HCT116 (cell line): ENCODE measurements around the gene G0S2. TPM values are rescaled to one million over a fixed set of nuclear protein-coding genes. Genes with fewer than 3 reads are reported as not detected.

Source experiments
- ATAC-seq: fragments of 200-7000 bp; cut with Tn5 transposase; 2 replicates; pipeline ENCODE4 v1.9.1; 2020; ENCODE audit warnings: mild to moderate bottlenecking, moderate library complexity
- BruUV-seq: library from RNA; stranded (reverse); fragments of 400-500 nt; replicated peaks from 2 replicates; lab custom pipeline; 2021; lab: Mats Ljungman, UMichigan
- CTCF ChIA-PET: fragments of 300-600 bp; sonication (Branson Sonifier 250); formaldehyde crosslinking; loops from one replicate; lab custom pipeline; 2021; ENCODE audit warnings: antibody characterized with exemption; lab: Charles Lee
- POLR2A ChIA-PET: fragments of 300-600, 350-600 bp; sonication (Branson Sonifier 250); formaldehyde crosslinking; loops from one replicate; lab custom pipeline; 2021; ENCODE audit warnings: antibody characterized with exemption; lab: Charles Lee
- RAD21 ChIA-PET, 2 experiments: fragments of 300-600 bp; sonication (Branson Sonifier 250); formaldehyde crosslinking; loops; one replicate each; lab custom pipeline; 2023; ENCODE audit warnings: low total read pairs in 2 of 2; ENCODE audit not compliant: uncharacterized antibody in 2 of 2, unreplicated experiment in 2 of 2, low non-redundant PET in 1 of 2; lab: Charles Lee
- DNase-seq: peaks from one replicate; pipeline ENCODE4 v3.0.0-alpha.2; 2010; ENCODE audit warnings: low read depth, low spot score
- H2AFZ ChIP-seq: fragments of 200-600 bp; shearing (Covaris generic), sonication (generic); 2 replicates; pipeline ENCODE4 v1.6.1; 2017; ENCODE audit warnings: low read depth, mixed run types, mixed read lengths, antibody characterized with exemption, low read length; ENCODE audit not compliant: poor library complexity, severe bottlenecking
- H3K27ac ChIP-seq: 2 replicates; pipeline ENCODE4 v1.5.1; 2012; ENCODE audit warnings: low read depth, low read length
- H3K27me3 ChIP-seq: fragments of 200-600 bp; sonication (generic); 2 replicates; pipeline ENCODE4 v1.6.1; 2016; ENCODE audit warnings: mixed run types, low read length, mixed read lengths; ENCODE audit not compliant: insufficient read depth
- H3K36me3 ChIP-seq, 2 experiments: fragments of 200-500 bp in 1 of 2; fragments of 200-600 bp in 1 of 2; sonication (Bioruptor generic) in 1 of 2; sonication (generic) in 1 of 2; 2 replicates each; pipeline versions ENCODE4 v1.5.1 to v1.6.1; 2014 to 2016; ENCODE audit warnings: low read length in 2 of 2, inconsistent platforms in 1 of 2, mixed read lengths in 1 of 2, mixed run types in 1 of 2; ENCODE audit not compliant: insufficient read depth in 2 of 2, control insufficient read depth in 1 of 2
- H3K4me1 ChIP-seq, 2 experiments: fragments of 200-600 bp in 1 of 2; sonication (generic) in 1 of 2; 2 replicates each; pipeline versions ENCODE4 v1.5.1 to v1.6.1; 2012 to 2017; ENCODE audit warnings: low read length in 2 of 2, inconsistent platforms in 1 of 2, mild to moderate bottlenecking in 1 of 2, mixed read lengths in 1 of 2, mixed run types in 1 of 2, moderate library complexity in 1 of 2; ENCODE audit not compliant: insufficient read depth in 2 of 2, control insufficient read depth in 1 of 2
- H3K4me2 ChIP-seq: fragments of 200-600 bp; sonication (generic); 2 replicates; pipeline ENCODE4 v1.6.1; 2017; ENCODE audit warnings: mixed run types, low read length, mixed read lengths
- H3K4me3 ChIP-seq, 2 experiments: fragments of 200-600 bp in 1 of 2; sonication (generic) in 1 of 2; replicated peaks in 1 of 2; 2 replicates each; pipeline ENCODE4 v1.5.1; 2011 to 2016; ENCODE audit warnings: low read length in 2 of 2, control low read depth in 1 of 2, low read depth in 1 of 2, mild to moderate bottlenecking in 1 of 2, mixed read lengths in 1 of 2, mixed run types in 1 of 2
- H3K79me2 ChIP-seq: fragments of 200-600 bp; sonication (generic); 2 replicates; pipeline ENCODE4 v1.6.1; 2017; ENCODE audit warnings: mild to moderate bottlenecking, mixed run types, low read length, moderate library complexity, mixed read lengths; ENCODE audit not compliant: insufficient read depth
- H3K9ac ChIP-seq: fragments of 200-600 bp; sonication (generic); 2 replicates; pipeline ENCODE4 v1.6.1; 2016; ENCODE audit warnings: low read length, mixed read lengths
- H3K9me2 ChIP-seq: fragments of 200-600 bp; sonication (generic), shearing (Covaris generic); 2 replicates; pipeline ENCODE4 v1.6.1; 2017; ENCODE audit warnings: mixed run types, mild to moderate bottlenecking, moderate library complexity; ENCODE audit not compliant: insufficient read depth
- H3K9me3 ChIP-seq, 2 experiments: fragments of 200-500 bp in 1 of 2; fragments of 200-600 bp in 1 of 2; sonication (Bioruptor generic) in 1 of 2; sonication (generic) in 1 of 2; 2 replicates each; pipeline ENCODE4 v1.6.1; 2014 to 2017; ENCODE audit warnings: low read length in 2 of 2, mixed read lengths in 2 of 2, inconsistent platforms in 1 of 2, low read depth in 1 of 2, mild to moderate bottlenecking in 1 of 2, mixed run types in 1 of 2, moderate library complexity in 1 of 2; ENCODE audit not compliant: control insufficient read depth in 1 of 2, insufficient read depth in 1 of 2
- H4K20me1 ChIP-seq: fragments of 200-600 bp; sonication (generic), shearing (Covaris generic); 2 replicates; pipeline ENCODE4 v1.6.1; 2017; ENCODE audit warnings: mixed run types, mild to moderate bottlenecking, moderate library complexity; ENCODE audit not compliant: insufficient read depth
- CBX3 ChIP-seq: IDR thresholded peaks from 2 replicates; pipeline ENCODE4 v1.6.1; 2012; ENCODE audit warnings: low read depth
- EZH2phosphoT487 ChIP-seq: fragments of 200-600 bp; IDR thresholded peaks from 2 replicates; pipeline ENCODE4 v1.6.1; 2018; ENCODE audit warnings: antibody characterized with exemption, borderline replicate concordance
- JUND ChIP-seq: IDR thresholded peaks from 2 replicates; pipeline ENCODE4 v1.6.1; 2012
- POLR2A ChIP-seq: IDR thresholded peaks from 2 replicates; pipeline ENCODE4 v1.7.0; 2011; ENCODE audit warnings: borderline replicate concordance; ENCODE audit not compliant: insufficient read depth, insufficient read length; ENCODE audit errors: extremely low read depth
- POLR2AphosphoS5 ChIP-seq: IDR thresholded peaks from 2 replicates; pipeline ENCODE4 v1.6.1; 2011; ENCODE audit warnings: mild to moderate bottlenecking, low read depth, low read length, moderate library complexity
- SIN3A ChIP-seq: IDR thresholded peaks from 2 replicates; pipeline ENCODE4 v1.6.1; 2012; ENCODE audit warnings: low read depth
- SRF ChIP-seq: IDR thresholded peaks from 2 replicates; pipeline ENCODE4 v1.6.1; 2012; ENCODE audit warnings: low read depth
- YY1 ChIP-seq: IDR thresholded peaks from 2 replicates; pipeline ENCODE4 v1.6.1; 2011; ENCODE audit warnings: low read length, low read depth, moderate library complexity, mild to moderate bottlenecking; ENCODE audit not compliant: insufficient replicate concordance; ENCODE audit errors: extremely low read depth
- ZFX ChIP-seq: fragments of 450-650 bp; IDR thresholded peaks from 2 replicates; pipeline ENCODE4 v1.6.1; 2017
- ZNF274 ChIP-seq: fragments of 200-500 bp; sonication (Bioruptor generic); IDR thresholded peaks from 2 replicates; pipeline ENCODE4 v1.6.1; 2014; ENCODE audit warnings: mild to moderate bottlenecking, low read depth, low read length, inconsistent platforms
- intact Hi-C: fragments of 100-400 bp; cut with micrococcal nuclease; formaldehyde crosslinking; loops from 2 replicates; pipeline ENCODE4 v1.10.0; 2022
- total RNA-seq: library from RNA; stranded (reverse); gene quantifications from one replicate; pipeline ENCODE4 v1.2.1, GENCODE V29; 2021; ENCODE audit not compliant: unreplicated experiment
- TF ChIP-seq, protein P1 (sequence below), 3 experiments: fragments of 200-600 bp in 1 of 3; sonication (generic) in 1 of 3; IDR thresholded peaks in 2 of 3; conservative IDR thresholded peaks in 1 of 3; 2 replicates each; pipeline ENCODE4 v1.5.1; 2012 to 2017; ENCODE audit warnings: low read depth in 2 of 3, low read length in 2 of 3, antibody characterized with exemption in 1 of 3, borderline replicate concordance in 1 of 3, control low read depth in 1 of 3, mild to moderate bottlenecking in 1 of 3, mixed read lengths in 1 of 3, mixed run types in 1 of 3, moderate library complexity in 1 of 3; ENCODE audit not compliant: insufficient read depth in 1 of 3
- TF ChIP-seq, protein P2 (sequence below): IDR thresholded peaks from 2 replicates; pipeline ENCODE4 v1.6.1; 2011; ENCODE audit warnings: mild to moderate bottlenecking, low read length, moderate library complexity; ENCODE audit not compliant: insufficient replicate concordance; ENCODE audit errors: extremely low read depth

The G0S2 gene
- total RNA-seq, 1 experiment from 2014 or later: not detected

GRCh38 chr1:209655411-209656231, 19.6 kb upstream of the G0S2 start:
- Histone ChIP-seq H3K9ac (peak overlapping the region; percentile 46), H3K4me3 (peak overlapping the region in 1 of 2 experiments; percentile 21; a peak in 1 of 4 replicates), H3K36me3 (no peaks in the 10 kb centered on the region), H3K4me1 (peaks cover 47 to 82% of the 10 kb centered on the region in 2 experiments), H3K27ac (no peak overlapping the region), H3K79me2 (0 out of 2 replicates have a peak, but pooled peaks cover 4% of the 10 kb centered on the region), H3K4me2 (peak overlapping the region; percentile 88), H4K20me1 (no peaks in the 10 kb centered on the region), H3K9me3 (no peaks in the 10 kb centered on the region), H2AFZ (no peak overlapping the region), H3K27me3 (no peaks in the 10 kb centered on the region), H3K9me2 (no peaks in the 10 kb centered on the region)
- BruUV-seq: no TSS peak
- ChIA-PET RAD21 (interaction anchor here in 1 of 2 experiments (0.6 kb wide), 1 partner anchor 38 kb away, joined by 3 read pairs; no protein-coding TSS in a partner anchor), POLR2A (interaction anchor here (1.0 kb wide), 2 partner anchors 37 to 718 kb away, joined by 3 read pairs; no protein-coding TSS in a partner anchor), CTCF (interaction anchor here (0.7 to 0.8 kb wide), 2 partner anchors 86 to 93 kb away, joined by 3 read pairs; no protein-coding TSS in a partner anchor)
- DNase-seq (no peak), ATAC-seq (peak; percentile 7; the same call in 1 of the 2 replicates)
- intact Hi-C loops: no loop called here
- TF ChIP-seq POLR2AphosphoS5 (peak; percentile 55), ZFX (no peak)
- TF ChIP-seq, all 23 proteins: peak for 1

GRCh38 chr1:209657140-209657879, 17.9 kb upstream of the G0S2 start:
- H3K79me2 ChIP-seq: no peaks in the 10 kb centered on the region
- no peaks in the 10 kb centered on the region for H4K20me1 ChIP-seq
- H3K4me2 ChIP-seq: peak overlapping the region; percentile 88
- TSS peak; percentile 37 for BruUV-seq
- DNase-seq (peak; percentile 82), ATAC-seq (peak; percentile 64)
- peaks cover 33 to 65% of the 10 kb centered on the region in 2 experiments for H3K4me1 ChIP-seq
- H3K9ac ChIP-seq: peak overlapping the region; percentile 37
- H3K27me3 ChIP-seq: no peaks in the 10 kb centered on the region
- H3K27ac ChIP-seq: 0 out of 2 replicates have a peak overlapping the region, but pooled peaks have one; percentile 6
- RAD21 ChIA-PET: no interaction called here
- POLR2A ChIA-PET: no interaction called here
- no peaks in the 10 kb centered on the region for H3K9me3 ChIP-seq
- H3K4me3 ChIP-seq: peak overlapping the region in 1 of 2 experiments; percentile 13; a peak in 1 of 4 replicates
- CTCF ChIA-PET: no interaction called here
- intact Hi-C loops: no loop called here
- no peaks in the 10 kb centered on the region for H3K36me3 ChIP-seq
- no peak overlapping the region for H2AFZ ChIP-seq
- no peaks in the 10 kb centered on the region for H3K9me2 ChIP-seq
- TF ChIP-seq POLR2AphosphoS5 (peak; percentile 56), SRF (no peak), ZNF274 (no peak), POLR2A (no peak), SIN3A (no peak), YY1 (peak; percentile 45), CBX3 (no peak), JUND (no peak), EZH2phosphoT487 (no peak)
- TF ChIP-seq, protein P1, sequence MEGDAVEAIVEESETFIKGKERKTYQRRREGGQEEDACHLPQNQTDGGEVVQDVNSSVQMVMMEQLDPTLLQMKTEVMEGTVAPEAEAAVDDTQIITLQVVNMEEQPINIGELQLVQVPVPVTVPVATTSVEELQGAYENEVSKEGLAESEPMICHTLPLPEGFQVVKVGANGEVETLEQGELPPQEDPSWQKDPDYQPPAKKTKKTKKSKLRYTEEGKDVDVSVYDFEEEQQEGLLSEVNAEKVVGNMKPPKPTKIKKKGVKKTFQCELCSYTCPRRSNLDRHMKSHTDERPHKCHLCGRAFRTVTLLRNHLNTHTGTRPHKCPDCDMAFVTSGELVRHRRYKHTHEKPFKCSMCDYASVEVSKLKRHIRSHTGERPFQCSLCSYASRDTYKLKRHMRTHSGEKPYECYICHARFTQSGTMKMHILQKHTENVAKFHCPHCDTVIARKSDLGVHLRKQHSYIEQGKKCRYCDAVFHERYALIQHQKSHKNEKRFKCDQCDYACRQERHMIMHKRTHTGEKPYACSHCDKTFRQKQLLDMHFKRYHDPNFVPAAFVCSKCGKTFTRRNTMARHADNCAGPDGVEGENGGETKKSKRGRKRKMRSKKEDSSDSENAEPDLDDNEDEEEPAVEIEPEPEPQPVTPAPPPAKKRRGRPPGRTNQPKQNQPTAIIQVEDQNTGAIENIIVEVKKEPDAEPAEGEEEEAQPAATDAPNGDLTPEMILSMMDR (IDR thresholded peaks at IDR 0.05 in 2 of 3, conservative IDR thresholded peaks at IDR 0.05 in 1 of 3; ENCODE audit: borderline replicate concordance in 1 of 3, insufficient read depth in 1 of 3, low read depth in 2 of 3, low read length in 2 of 3): no peak
- TF ChIP-seq, protein P2, sequence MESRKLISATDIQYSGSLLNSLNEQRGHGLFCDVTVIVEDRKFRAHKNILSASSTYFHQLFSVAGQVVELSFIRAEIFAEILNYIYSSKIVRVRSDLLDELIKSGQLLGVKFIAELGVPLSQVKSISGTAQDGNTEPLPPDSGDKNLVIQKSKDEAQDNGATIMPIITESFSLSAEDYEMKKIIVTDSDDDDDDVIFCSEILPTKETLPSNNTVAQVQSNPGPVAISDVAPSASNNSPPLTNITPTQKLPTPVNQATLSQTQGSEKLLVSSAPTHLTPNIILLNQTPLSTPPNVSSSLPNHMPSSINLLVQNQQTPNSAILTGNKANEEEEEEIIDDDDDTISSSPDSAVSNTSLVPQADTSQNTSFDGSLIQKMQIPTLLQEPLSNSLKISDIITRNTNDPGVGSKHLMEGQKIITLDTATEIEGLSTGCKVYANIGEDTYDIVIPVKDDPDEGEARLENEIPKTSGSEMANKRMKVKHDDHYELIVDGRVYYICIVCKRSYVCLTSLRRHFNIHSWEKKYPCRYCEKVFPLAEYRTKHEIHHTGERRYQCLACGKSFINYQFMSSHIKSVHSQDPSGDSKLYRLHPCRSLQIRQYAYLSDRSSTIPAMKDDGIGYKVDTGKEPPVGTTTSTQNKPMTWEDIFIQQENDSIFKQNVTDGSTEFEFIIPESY: no peak
